ENCODE measurements around the gene GDF10. TPM values are rescaled to one million over a fixed set of nuclear protein-coding genes. Genes with fewer than 3 reads are reported as not detected.

GDF10 gene
- polyA plus RNA-seq, 1 donor from 2014 or later = 0.66 TPM

DNA sequence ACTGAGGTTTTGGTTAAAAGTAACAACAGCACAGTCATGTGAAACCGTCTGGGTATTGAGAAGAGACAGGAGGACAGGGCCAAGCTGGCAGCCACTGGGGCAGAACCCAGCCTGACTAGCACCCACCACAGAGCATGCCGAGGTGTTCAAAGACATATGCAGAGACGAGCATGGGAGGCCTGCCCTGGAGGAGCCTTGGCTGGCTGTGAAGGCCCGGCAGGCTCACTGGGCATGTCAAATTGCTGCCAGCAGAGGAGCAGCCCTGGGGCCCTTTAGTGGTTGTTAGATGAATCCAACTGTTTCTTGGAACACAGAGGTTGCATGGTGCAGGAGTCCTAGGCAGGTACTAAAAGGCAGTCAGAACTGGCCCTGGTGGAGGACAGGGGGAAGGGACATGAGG, 17.3 kb downstream of the GDF10 start:
- Histone ChIP-seq H3K9ac (ENCODE audit: low read length) (no peak overlapping the region), H3K4me3 (ENCODE audit: low read length) (no peak overlapping the region), H3K27me3 (ENCODE audit: insufficient read depth, low read depth, low read length) (no peaks in the 10 kb centered on the region), H3K4me2 (ENCODE audit: low read length) (no peak overlapping the region), H4K20me1 (ENCODE audit: insufficient read depth) (no peaks in the 10 kb centered on the region), H2AFZ (ENCODE audit: low read depth, low read length) (no peak overlapping the region), H3K9me2 (ENCODE audit: insufficient read depth, low read length) (no peaks in the 10 kb centered on the region), H3K36me3 (ENCODE audit: insufficient read depth, low read length) (no peaks in the 10 kb centered on the region), H3K9me3 (ENCODE audit: low read length) (no peaks in the 10 kb centered on the region), H3K27ac (ENCODE audit: low read length) (no peak overlapping the region), H3K79me2 (replicated peaks; ENCODE audit: insufficient read depth, low read length) (no peaks in the 10 kb centered on the region), H3F3A (ENCODE audit: insufficient read depth, low read length, poor library complexity, severe bottlenecking) (no peaks in the 10 kb centered on the region)
- TF ChIP-seq MXI1 (conservative IDR thresholded peaks at IDR 0.05; ENCODE audit: poor library complexity, severe bottlenecking) = no peak
- TF ChIP-seq EP300 (conservative IDR thresholded peaks at IDR 0.05; ENCODE audit: poor library complexity, severe bottlenecking) = no peak
- TF ChIP-seq RAD21 (conservative IDR thresholded peaks at IDR 0.05) = no peak
- no peak for TF ChIP-seq EZH2 (IDR thresholded peaks at IDR 0.05; ENCODE audit: borderline replicate concordance, insufficient read depth, low read length, poor library complexity, severe bottlenecking)
- no peak for TF ChIP-seq SMC3 (conservative IDR thresholded peaks at IDR 0.05; ENCODE audit: poor library complexity)
- TF ChIP-seq POLR2AphosphoS5 (IDR thresholded peaks at IDR 0.05) = no peak
- TF ChIP-seq, protein P1, sequence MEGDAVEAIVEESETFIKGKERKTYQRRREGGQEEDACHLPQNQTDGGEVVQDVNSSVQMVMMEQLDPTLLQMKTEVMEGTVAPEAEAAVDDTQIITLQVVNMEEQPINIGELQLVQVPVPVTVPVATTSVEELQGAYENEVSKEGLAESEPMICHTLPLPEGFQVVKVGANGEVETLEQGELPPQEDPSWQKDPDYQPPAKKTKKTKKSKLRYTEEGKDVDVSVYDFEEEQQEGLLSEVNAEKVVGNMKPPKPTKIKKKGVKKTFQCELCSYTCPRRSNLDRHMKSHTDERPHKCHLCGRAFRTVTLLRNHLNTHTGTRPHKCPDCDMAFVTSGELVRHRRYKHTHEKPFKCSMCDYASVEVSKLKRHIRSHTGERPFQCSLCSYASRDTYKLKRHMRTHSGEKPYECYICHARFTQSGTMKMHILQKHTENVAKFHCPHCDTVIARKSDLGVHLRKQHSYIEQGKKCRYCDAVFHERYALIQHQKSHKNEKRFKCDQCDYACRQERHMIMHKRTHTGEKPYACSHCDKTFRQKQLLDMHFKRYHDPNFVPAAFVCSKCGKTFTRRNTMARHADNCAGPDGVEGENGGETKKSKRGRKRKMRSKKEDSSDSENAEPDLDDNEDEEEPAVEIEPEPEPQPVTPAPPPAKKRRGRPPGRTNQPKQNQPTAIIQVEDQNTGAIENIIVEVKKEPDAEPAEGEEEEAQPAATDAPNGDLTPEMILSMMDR (IDR thresholded peaks at IDR 0.05; ENCODE audit: poor library complexity, severe bottlenecking) = no peak
- TF ChIP-seq TAF1 (IDR thresholded peaks at IDR 0.05; ENCODE audit: low read depth) = no peak
- TF ChIP-seq REST (IDR thresholded peaks at IDR 0.05; ENCODE audit: borderline replicate concordance) = no peak

DNA sequence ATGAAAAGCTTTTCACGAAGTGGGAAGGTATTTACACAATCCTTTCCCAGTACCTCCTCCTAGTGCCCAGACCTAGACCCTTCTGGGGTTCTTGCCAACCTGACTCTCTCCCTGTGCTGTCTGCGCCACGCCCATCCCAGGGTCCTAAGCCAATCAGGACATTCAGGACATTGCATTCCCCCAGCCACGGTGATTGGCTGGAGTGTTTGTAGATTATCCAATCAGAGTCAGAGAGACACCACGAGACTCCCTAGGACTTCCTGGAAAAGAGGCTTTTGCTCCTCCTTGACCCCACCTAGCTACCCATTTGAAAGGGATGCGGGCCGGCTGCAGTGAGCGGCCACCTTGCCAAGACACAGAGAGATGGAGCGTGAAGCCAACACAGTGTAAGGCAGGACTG, 18.7 kb downstream of the GDF10 start:
- no peak overlapping the region for H3K4me3 ChIP-seq (ENCODE audit: low read length)
- H3K9me2 ChIP-seq (ENCODE audit: insufficient read depth, low read length) = no peaks in the 10 kb centered on the region
- no peaks in the 10 kb centered on the region for H3K27me3 ChIP-seq (ENCODE audit: insufficient read depth, low read depth, low read length)
- no peaks in the 10 kb centered on the region for H4K20me1 ChIP-seq (ENCODE audit: insufficient read depth)
- TF ChIP-seq MXI1 (conservative IDR thresholded peaks at IDR 0.05; ENCODE audit: poor library complexity, severe bottlenecking) = no peak
- no peak for TF ChIP-seq POLR2AphosphoS5 (IDR thresholded peaks at IDR 0.05)
- no peak for TF ChIP-seq EP300 (conservative IDR thresholded peaks at IDR 0.05; ENCODE audit: poor library complexity, severe bottlenecking)
- TF ChIP-seq SMC3 (conservative IDR thresholded peaks at IDR 0.05; ENCODE audit: poor library complexity) = no peak
- no peak for TF ChIP-seq RAD21 (conservative IDR thresholded peaks at IDR 0.05)
- no peak for TF ChIP-seq EZH2 (IDR thresholded peaks at IDR 0.05; ENCODE audit: borderline replicate concordance, insufficient read depth, low read length, poor library complexity, severe bottlenecking)
- no peak for TF ChIP-seq REST (IDR thresholded peaks at IDR 0.05; ENCODE audit: borderline replicate concordance)
- TF ChIP-seq TAF1 (IDR thresholded peaks at IDR 0.05; ENCODE audit: low read depth) = no peak
- TF ChIP-seq, protein P1 (IDR thresholded peaks at IDR 0.05; ENCODE audit: poor library complexity, severe bottlenecking) = no peak
- no peak overlapping the region for H2AFZ ChIP-seq (ENCODE audit: low read depth, low read length)
- no peaks in the 10 kb centered on the region for H3K9me3 ChIP-seq (ENCODE audit: low read length)
- H3K27ac ChIP-seq (ENCODE audit: low read length) = no peak overlapping the region
- H3K9ac ChIP-seq (ENCODE audit: low read length) = no peak overlapping the region
- no peaks in the 10 kb centered on the region for H3K36me3 ChIP-seq (ENCODE audit: insufficient read depth, low read length)
- no peak overlapping the region for H3K4me2 ChIP-seq (ENCODE audit: low read length)
- H3F3A ChIP-seq (ENCODE audit: insufficient read depth, low read length, poor library complexity, severe bottlenecking) = no peaks in the 10 kb centered on the region
- no peaks in the 10 kb centered on the region for H3K79me2 ChIP-seq (replicated peaks; ENCODE audit: insufficient read depth, low read length)

Data from neural cell (in vitro differentiated cells).